HG02759 (cell line): ENCODE measurements around the gene VSTM1.
"Not testable (repeated sequence)": the region's sequence is repeated elsewhere in the genome, so short reads cannot be mapped to it uniquely, and the experiment has no call there.

Experiments used
- ATAC-seq: cut with Tn5 transposase; IDR thresholded peaks from one replicate; pipeline ENCODE4 v1.9.1; 2021; ENCODE audit warnings: mild to moderate bottlenecking, moderate library complexity; ENCODE audit not compliant: unreplicated experiment

Gene VSTM1, protein sequence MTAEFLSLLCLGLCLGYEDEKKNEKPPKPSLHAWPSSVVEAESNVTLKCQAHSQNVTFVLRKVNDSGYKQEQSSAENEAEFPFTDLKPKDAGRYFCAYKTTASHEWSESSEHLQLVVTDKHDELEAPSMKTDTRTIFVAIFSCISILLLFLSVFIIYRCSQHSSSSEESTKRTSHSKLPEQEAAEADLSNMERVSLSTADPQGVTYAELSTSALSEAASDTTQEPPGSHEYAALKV

DNA sequence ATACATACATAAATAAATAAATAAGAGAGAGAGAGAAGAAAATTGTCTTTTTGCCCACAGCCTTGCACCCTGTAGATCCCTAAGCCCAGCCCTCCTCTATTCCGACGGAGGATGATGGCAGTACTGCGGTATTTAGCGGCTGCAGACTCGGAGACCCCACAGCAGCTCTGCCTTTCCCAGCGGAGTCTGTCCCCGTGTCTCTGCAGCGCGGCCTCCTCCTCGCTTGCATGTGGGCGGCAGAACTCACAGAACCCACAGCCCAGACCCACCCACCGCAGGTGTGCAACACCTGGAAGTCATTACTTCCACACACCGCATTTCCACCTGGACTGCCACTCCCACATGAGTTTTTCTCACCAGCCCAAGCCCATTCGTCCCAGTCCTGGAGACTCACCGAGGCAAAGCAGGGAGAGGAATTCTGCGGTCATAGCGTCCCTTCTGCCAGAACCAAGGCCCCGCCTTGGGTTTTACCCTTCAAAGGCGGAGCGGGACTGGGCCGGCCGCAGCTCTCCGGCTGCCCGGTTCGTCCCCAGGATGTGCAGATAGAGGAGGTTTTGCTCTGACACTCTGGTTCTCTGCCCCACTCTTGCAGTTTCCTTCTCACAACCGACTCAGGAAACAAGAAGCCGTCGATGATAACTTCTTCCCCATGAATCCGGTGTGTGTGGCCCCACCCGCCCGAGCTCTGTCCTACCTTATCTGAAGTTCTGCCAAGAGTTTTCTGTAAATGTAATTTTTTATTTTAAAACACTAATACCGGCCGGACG, at the start of gene VSTM1:
Gene VSTM1 (minus strand): TSS at position 548 of the 767 bp plus-strand sequence. CDS start 120 bp downstream, at position 428.
- no peak for ATAC-seq

DNA sequence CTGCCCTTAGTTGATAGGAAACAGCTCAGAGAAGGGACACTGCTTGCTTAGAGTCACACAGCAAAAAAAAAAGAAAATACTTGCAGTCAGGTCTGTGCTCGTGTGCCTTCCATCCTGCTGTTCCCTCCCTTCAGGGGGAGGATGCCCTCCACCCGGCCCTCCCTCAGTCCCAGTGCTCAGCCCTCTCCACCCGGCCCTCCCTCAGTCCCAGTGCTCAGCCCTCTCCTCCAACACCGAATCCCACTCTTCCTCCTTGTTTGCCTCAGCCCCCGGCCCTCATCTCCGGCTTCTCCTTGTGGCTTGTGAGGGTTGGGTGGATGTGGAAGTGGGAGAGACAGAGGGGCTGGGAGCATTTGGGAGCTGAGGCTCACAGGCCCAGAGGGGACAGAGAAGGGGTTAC, 46.0 kb upstream of the VSTM1 start:
- no peak for ATAC-seq

DNA sequence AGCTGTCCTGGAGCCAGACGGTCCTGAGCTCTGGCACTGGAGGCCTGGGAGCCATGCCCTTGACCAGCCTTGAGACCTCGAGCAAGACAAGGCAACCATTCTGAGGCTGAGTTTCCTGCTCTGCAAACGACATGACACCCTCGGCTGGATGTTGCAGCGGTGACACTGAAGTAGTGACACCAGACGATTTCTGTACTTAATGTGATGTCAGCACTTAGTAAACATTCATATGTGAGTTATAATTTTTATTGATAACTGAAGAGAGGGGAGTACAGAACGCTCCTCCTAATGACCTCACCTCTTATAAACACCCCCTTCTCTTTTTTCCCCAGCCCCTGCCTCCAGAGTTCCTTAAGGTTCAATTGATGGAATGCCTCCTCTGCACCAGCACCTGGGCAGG, 44.8 kb upstream of the VSTM1 start:
- ATAC-seq = no peak

DNA sequence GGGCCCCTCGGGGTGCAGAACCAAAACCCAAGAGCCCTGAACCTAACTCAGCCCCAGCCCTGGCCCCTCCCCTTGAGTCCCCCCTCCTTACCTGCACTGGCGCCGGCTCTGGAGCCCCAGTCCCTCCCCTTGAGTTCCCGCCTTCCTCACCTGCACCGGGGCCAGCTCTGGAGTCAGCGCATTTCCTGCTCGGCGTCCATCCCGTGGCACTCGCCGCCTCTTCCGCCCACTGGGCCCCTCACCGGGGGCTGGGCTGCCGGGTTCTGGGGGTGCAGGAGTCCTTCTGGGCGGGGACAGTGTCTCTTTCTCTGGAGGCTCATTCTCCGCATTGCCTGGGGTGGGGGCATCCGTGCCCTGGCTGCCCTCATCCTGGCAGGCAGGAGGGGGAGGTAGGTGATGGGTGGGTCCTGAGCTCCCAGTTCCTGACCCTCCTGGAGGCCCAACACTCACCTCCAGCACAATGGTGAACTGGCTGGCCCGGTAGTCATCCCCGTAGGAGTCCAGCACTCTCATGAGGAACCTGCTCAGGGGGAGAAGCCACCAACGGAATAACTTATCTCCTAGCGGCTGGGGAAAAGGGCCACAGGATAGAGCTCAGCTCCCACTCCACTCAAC, 44.3 kb upstream of the VSTM1 start:
- no peak for ATAC-seq

DNA sequence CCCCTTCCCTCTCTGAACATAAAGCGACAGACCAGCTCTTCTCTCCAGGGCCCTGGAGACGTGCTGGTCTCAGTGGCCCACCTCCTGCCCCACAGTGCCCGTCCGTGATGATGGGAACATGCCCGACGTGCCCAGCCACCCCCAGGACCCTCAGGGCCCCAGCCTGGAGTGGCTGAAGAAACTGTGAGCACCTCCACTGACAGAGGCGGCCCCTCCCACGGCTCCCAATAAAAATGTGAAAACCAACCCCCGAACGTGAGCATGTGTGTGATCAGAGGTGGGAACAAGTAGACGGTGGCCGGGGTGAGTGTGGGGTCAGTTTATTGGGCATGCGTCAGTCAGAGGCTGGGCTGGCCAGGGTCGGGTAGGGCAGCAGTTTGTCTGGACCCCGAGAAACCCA, 43.0 kb upstream of the VSTM1 start:
- no peak for ATAC-seq

DNA sequence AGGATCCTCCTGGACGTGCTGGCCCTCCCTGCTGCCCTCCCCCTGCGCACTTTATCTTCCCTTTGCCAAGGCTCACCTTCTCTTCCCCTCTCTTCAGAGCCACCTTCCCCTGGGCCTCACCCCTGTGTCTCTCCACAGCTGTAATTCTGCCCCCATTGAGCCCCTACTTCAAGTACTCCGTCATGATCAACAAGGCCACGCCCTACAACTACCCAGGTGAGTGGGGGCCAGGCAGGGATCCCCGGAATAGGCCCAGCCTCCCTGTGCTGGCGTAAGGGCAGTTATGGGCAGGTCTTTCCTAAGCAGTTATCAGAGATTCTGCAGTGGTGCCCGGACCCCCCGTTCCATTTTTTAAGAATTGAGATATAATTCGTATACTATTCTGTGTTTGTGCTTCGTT, 42.1 kb upstream of the VSTM1 start:
- ATAC-seq = no peak

DNA sequence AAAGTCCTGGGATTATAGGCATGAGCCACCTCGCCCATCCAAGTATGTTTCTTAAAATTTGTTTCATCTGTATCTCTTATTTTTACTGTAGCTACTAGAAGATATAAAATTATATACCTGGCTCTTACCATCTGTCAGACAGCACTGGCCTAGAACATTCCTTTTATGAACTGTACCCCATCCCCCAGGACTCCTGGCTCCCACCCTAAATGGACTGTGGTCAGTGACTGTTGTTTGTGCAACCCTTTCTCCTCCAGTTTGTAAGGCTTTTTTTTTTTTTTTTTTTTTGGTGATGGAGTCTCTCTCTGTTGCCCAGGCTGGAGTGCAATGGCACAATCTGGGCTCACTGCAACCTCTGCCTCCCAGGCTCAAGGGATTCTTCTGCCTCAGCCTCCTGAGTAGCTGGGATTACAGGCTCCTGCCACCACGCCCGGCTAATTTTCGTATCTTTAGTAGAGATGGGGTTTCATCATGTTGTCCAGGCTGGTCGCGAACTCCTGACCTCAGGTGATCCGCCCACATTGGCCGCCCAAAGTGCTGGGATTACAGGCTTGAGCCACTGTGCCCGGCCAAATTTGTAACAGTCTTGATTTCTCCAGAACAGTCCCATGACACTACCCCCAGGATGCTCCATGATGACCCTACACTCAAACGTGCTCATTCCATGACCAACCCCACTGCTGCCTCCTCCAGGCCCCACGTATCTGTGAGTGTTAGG, 41.5 kb upstream of the VSTM1 start:
- no peak for ATAC-seq

DNA sequence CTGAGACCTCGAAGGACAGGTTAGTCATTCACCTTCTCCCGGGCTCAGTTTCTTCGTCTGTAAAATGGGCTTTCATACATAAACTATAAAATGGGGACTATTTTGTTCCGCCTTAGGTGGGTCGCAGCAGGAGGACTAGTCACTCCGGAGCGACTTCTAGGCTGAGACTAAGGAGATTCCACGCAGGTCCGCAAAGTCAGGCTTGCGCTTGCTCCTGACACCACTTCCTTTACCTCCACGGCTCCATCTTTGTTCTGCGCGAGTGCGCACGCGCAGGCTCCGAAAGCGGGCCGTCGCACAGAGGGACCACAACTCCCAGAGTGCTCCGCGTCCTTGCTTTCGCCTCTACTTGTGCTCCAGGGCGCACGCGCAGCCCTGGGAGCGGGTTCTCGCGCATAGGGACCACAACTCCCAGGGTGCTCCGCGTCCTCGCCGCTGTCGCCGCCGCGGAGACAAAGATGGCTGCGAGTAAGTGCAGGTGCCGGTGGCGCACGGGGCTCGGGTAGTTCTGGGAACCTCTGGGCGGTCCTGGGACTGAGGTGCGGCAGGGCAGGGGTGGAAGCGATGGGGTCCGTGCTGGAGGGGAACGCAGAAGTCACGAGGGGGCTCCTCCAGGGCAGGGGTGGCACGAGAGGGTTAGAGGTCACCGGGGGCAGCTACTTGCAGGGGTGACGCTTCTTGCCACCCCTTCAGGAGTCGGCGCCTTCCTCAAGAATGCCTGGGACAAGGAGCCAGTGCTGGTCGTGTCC, 38.9 kb upstream of the VSTM1 start, which contains the start of gene NDUFA3:
Gene NDUFA3 (plus strand): TSS at position 435 of the 749 bp plus-strand sequence. CDS start 24 bp downstream, at position 459.
- peak; percentile 97 for ATAC-seq

DNA sequence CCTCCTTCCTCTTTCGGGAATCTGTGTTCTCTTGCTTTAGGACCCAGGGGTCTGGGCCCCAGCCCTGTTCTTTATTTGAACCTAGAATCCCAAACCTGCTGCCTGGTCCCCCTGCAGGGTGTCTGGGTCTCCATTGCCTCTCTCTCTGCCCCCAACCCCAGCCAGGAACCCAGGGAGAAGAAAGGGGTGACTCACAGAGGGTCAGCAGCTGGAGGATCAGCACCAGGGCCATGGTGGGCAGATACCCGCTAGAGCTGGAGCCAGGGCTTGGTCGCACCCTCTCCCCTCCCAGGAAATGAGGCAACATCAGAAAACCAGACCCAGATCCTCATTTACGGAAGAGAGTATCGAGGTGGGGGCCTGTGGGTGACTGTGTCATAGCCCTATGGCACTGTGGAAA, 36.9 kb upstream of the VSTM1 start, which contains the start of gene OSCAR:
Gene OSCAR (minus strand): TSS at position 243 of the 400 bp plus-strand sequence. CDS start 11 bp downstream, at position 232.
- ATAC-seq = no peak

DNA sequence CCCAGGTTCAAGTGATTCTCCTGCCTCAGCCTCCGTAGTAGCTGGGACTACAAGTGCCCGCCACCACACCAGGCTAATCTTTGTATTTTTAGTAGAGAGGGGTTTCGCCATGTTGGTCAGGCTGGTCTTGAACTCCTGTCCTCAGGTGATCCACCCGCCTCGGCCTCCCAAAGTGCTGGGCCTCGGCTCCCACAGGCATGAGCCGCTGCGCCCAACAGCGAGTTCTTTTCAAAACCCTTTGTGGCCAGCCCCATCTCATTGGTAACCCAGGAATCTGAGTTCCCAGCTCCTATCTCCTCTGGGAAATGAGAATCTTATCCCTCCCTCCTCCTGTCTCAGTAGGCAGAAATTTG, 36.2 kb upstream of the VSTM1 start:
- not testable (repeated sequence) for ATAC-seq

DNA sequence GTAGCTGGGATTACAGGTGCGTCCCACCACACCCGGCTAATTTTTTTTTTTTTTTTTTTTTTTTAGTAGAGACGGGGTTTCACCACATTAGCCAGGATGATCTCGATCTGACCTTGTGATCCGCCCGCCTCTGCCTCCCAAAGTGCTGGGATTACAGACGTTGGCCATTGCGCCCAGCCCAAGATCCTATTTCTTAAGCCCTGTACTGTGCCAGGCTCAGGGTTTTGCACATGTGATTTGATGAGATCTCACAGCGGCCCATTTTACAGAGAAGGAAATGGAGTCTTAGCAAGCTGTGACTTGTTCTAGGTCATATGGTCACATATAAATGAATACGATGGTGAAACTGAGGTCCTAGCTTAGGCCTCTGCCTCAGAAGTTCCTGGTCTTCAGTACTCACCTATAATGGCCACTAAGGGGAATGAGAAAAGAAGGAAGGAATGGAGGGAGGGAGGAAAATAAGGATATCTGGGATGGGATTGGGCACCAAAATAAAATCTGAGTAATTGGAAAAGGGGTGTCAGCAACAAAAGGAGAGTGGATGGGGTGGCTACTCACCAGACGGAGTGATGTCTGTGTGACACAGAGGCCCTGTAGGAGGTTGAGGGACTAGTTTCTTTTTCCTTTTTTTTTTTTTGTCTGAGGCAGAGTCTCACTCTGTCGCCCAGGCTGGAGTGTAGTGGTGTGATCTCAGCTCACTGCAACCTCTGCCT, 35.6 kb upstream of the VSTM1 start:
- no peak for ATAC-seq

DNA sequence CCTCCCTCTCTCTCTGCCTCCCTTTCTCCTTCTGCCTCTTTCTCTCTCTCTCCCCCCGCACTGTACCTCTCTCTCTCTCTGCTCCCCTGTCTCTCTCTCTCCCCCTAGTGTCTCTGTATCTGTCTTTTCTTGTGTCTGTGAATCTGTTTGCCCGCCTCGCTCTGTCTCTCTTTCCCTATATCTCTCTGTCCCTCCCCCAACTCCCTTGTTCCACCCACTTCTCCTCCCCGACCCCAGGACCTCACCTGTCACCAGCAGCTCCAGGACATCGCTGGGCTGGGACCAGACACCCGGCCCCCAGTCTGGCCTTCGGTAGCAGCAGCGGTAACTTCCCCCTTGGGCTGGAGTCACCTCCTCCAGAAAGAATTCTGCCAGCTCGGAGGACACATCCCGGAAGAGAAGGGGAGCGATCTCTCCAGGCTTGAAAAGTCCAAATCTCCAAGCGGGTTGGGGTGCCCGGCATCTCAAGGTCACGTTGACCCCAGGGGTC, 33.0 kb upstream of the VSTM1 start:
- no peak for ATAC-seq

DNA sequence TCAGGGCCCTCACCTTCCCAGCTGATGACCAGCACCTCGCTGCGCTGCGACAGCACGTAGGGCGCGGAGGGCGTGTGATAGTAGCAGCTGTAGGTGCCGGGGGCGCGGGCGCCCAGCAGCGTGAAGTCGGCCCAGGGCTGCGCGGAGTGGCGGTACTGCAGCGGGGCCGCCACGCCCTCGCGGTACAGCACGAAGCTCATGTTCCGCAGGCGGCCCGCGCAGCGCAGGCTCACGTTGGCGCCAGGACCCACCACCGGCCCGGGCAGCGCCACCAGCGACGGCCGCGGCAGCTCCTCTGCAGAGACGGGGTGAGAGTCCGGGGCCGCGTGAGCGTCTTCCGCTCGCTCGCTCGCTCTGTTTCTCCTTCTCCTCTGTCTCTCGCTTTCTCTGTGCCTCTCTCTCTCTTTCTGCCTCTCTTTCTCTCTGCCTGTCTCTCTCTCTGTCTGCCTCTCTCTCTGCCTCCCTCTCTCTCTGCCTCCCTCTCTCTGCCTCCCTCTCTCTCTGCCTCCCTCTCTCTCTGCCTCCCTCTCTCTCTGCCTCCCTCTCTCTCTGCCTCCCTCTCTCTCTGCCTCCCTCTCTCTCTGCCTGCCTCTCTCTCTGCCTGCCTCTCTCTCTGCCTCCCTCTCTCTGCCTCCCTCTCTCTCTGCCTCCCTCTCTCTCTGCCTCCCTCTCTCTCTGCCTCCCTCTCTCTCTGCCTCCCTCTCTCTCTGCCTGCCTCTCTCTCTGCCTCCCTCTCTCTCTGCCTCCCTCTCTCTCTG, 32.3 kb upstream of the VSTM1 start:
- ATAC-seq = not testable (repeated sequence)

DNA sequence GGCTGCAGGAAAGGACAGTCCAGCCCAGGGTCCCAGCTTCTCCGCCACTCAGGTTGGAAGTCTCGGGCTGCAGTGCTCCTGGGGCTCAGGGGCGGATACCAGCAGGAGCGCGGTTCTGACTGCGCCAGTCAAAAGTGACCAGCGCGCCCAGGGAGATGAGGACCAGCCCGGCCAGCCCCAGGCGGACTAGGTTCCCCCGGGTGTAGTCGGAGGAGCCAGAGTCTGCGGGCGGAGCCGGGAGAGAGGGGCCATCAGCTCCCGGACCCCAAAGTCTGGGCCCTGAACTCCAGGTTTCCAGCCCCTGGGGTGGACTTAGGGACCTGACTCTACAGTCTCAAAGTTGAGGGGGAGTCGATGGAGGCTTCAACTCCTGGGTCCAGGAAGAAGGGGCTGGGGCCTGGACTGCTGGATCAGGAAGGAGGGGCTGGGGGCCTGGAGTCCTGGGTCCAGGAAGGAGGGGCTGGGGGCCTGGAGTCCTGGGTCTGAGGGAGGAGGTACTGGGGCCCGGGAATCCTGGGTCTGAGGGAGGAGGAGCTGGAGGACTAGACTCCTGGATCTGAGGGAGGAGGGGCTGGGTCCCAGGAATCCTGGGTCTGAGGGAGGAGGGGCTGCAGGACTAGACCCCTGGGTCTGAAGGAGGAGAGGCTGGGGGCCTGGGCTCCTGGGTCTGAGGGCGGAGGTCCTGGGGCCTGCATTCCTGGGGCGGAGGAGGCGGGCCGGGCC, 31.6 kb upstream of the VSTM1 start:
- no peak for ATAC-seq

DNA sequence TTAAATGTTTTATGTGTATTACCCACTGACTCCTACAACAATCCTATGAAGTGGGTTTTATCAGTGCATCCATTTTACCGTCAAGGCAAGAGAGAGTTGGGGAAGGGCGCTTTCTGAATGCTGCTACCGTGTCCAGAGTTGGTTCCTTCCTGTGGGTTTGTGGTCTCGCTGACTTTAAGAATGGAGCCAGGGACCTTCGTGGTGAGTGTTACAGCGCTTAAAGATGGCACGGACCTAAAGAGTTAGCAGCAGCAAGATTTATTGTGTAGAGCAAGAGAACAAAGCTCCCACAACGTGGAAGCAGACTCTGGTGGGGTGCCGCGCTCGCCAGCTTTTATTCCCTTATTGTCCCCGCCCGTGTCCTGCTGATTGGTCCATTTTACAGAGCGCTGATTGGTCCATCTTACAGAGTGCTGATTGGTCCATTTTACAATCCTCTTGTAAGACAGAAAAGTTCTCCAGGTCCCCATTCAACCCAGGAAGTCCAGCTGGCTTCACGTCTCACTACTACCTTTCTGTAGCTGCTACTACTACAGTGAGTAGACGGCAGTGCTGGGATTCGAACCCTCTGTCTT, 30.8 kb upstream of the VSTM1 start:
- no peak for ATAC-seq

DNA sequence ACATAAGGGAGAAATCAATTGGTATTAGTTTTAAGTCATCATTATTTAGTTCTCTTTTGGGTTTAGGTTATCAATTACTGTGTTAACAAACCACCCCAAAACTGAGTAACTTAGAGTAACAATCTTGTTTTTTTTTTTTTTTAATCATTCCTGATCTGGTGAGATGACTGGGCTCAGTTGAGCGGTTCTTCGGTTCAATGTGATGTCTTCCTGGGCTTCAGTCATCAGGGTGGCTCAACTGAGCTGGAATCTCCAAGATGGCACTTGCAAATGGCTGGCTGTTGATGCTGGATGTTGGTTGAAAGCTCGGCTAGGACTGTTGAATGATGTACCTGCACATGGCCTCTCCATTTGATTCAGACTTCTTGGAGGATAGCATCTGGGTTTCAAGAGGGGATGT, 20.7 kb upstream of the VSTM1 start:
- no peak for ATAC-seq

DNA sequence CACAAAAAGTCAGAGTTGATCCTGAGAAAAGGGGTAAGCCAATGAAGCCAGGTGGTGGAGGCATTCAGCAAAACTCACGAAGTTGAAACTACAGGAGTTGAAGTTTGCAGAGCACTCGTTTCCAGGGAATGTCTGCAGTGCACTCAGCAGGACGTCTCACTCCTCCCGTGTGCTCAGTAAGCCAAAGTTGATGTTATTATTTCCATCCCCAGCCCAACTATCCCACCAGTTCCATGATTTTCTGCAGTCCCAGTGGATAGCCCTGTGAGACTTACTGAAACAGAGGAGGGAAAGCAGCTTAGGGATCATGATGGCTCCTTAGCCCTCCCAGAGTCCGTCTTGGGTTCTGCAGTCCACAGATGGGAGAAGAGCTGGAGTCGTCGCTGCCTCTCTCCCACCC, 17.3 kb upstream of the VSTM1 start, which contains the start of gene TARM1:
Gene TARM1 (minus strand): TSS at position 334 of the 400 bp plus-strand sequence. CDS start 25 bp downstream, at position 309.
- no peak for ATAC-seq

DNA sequence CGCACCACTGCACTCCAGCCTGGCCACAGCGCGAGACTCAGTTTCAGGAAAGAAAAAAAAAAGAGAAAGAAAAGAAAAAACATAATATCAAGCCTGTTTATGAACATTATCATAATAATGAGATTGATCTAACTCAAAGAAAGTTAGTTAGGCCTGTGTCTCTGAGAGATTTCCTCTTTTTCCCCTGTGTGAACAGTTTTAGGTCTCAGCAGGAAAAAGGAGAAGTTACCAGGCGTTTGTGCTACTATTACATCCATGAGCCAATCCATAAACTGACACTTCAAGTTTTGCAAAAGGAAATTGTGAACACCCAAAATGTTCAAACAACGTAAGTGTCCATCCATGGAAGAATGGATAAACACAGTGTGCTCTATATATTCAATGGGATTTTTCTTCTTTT, 13.6 kb upstream of the VSTM1 start:
- ATAC-seq = no peak
